Caco-2 (cell line): ENCODE measurements around the gene NFILZ. TPM values are rescaled to one million over a fixed set of nuclear protein-coding genes. Genes with fewer than 3 reads are reported as not detected.

Experiments
- BruUV-seq: library from RNA; stranded (reverse); fragments of 400-500 nt; replicated peaks from 2 replicates; lab custom pipeline; 2021; lab: Mats Ljungman, UMichigan
- CTCF ChIA-PET: fragments of 300-600 bp; sonication (Branson Sonifier 250); formaldehyde crosslinking; loops from one replicate; lab custom pipeline; 2022; ENCODE audit warnings: antibody characterized with exemption; lab: Charles Lee
- POLR2A ChIA-PET: fragments of 300-600 bp; sonication (Branson Sonifier 250); formaldehyde crosslinking; loops from one replicate; lab custom pipeline; 2022; ENCODE audit warnings: antibody characterized with exemption; lab: Charles Lee
- DNase-seq, 2 experiments: peaks; one replicate each; pipeline versions ENCODE4 v3.0.0 to v3.0.0-alpha.2; 2020 to 2022
- H3K27me3 ChIP-seq: replicated peaks from 2 replicates; pipeline ENCODE4 v1.6.0; 2011; ENCODE audit warnings: low read length; ENCODE audit not compliant: control insufficient read depth, insufficient read depth
- H3K36me3 ChIP-seq: 2 replicates; pipeline ENCODE4 v1.5.1; 2011; ENCODE audit warnings: low read length; ENCODE audit not compliant: control insufficient read depth, insufficient read depth
- H3K4me1 ChIP-seq: fragments of 250-450 bp; sonication (Bioruptor Pico); 2 replicates; pipeline ENCODE4 v1.5.1; 2020; ENCODE audit warnings: mild to moderate bottlenecking
- H3K4me3 ChIP-seq: 2 replicates; pipeline ENCODE4 v1.5.1; 2011; ENCODE audit warnings: low read depth, mild to moderate bottlenecking, control low read depth, low read length
- H3K9me3 ChIP-seq: fragments of 250-450 bp; sonication (Bioruptor Pico); 2 replicates; pipeline ENCODE4 v1.5.1; 2020; ENCODE audit warnings: mild to moderate bottlenecking, moderate library complexity
- H3K27ac Mint-ChIP-seq: one replicate; pipeline ENCODE4 v1.8.0; 2022; ENCODE audit warnings: mixed read lengths; ENCODE audit not compliant: unreplicated experiment
- H3K27me3 Mint-ChIP-seq: one replicate; pipeline ENCODE4 v1.8.0; 2022; ENCODE audit warnings: mixed read lengths; ENCODE audit not compliant: insufficient read depth, unreplicated experiment
- H3K36me3 Mint-ChIP-seq: one replicate; pipeline ENCODE4 v1.8.0; 2022; ENCODE audit warnings: mild to moderate bottlenecking, mixed read lengths; ENCODE audit not compliant: insufficient read depth, unreplicated experiment
- H3K4me1 Mint-ChIP-seq: one replicate; pipeline ENCODE4 v1.8.0; 2022; ENCODE audit warnings: low read depth, mixed read lengths; ENCODE audit not compliant: unreplicated experiment
- H3K4me3 Mint-ChIP-seq: one replicate; pipeline ENCODE4 v1.8.0; 2022; ENCODE audit warnings: mild to moderate bottlenecking, moderate library complexity, mixed read lengths; ENCODE audit not compliant: unreplicated experiment
- H3K9me3 Mint-ChIP-seq: one replicate; pipeline ENCODE4 v1.8.0; 2022; ENCODE audit warnings: mixed read lengths; ENCODE audit not compliant: unreplicated experiment
- intact Hi-C: fragments of 100-400 bp; cut with micrococcal nuclease; formaldehyde crosslinking; loops from one replicate; pipeline ENCODE4 v1.10.0; 2022; ENCODE audit not compliant: unreplicated experiment
- total RNA-seq: library from RNA; stranded (reverse); gene quantifications from 2 replicates; pipeline ENCODE4 v1.2.3, GENCODE V29; 2022
- TF ChIP-seq, protein P1 (sequence below), 2 experiments: fragments of 200-600 bp in 1 of 2; IDR thresholded peaks; 1 replicate in 1 of 2; 2 replicates in 1 of 2; pipeline versions ENCODE4 v1.5.1 to v1.8.0; 2011 to 2022; ENCODE audit warnings: antibody characterized with exemption in 1 of 2, control low read depth in 1 of 2, inconsistent platforms in 1 of 2, low read depth in 1 of 2, low read length in 1 of 2, mild to moderate bottlenecking in 1 of 2, moderate library complexity in 1 of 2; ENCODE audit not compliant: insufficient read depth in 1 of 2, severe bottlenecking in 1 of 2, unreplicated experiment in 1 of 2

Gene NFILZ
- total RNA-seq, 1 experiment from 2014 or later: not detected

- no TSS peak for BruUV-seq
- ChIA-PET CTCF (interaction anchor here (0.7 kb wide), 1 partner anchor 447 kb away, joined by 4 read pairs; no protein-coding TSS in a partner anchor), POLR2A (no interaction called here)
- Mint-ChIP-seq H3K9me3 (no peaks in the 10 kb centered on the region), H3K36me3 (no peaks in the 10 kb centered on the region), H3K4me1 (no peaks in the 10 kb centered on the region), H3K27me3 (no peaks in the 10 kb centered on the region), H3K27ac (no peak overlapping the region), H3K4me3 (no peak overlapping the region)
- intact Hi-C loops: no loop called here
- Histone ChIP-seq H3K36me3 (no peaks in the 10 kb centered on the region), H3K9me3 (no peaks in the 10 kb centered on the region), H3K4me3 (no peak overlapping the region), H3K27me3 (no peaks in the 10 kb centered on the region), H3K4me1 (no peaks in the 10 kb centered on the region)
- TF ChIP-seq, protein P1, sequence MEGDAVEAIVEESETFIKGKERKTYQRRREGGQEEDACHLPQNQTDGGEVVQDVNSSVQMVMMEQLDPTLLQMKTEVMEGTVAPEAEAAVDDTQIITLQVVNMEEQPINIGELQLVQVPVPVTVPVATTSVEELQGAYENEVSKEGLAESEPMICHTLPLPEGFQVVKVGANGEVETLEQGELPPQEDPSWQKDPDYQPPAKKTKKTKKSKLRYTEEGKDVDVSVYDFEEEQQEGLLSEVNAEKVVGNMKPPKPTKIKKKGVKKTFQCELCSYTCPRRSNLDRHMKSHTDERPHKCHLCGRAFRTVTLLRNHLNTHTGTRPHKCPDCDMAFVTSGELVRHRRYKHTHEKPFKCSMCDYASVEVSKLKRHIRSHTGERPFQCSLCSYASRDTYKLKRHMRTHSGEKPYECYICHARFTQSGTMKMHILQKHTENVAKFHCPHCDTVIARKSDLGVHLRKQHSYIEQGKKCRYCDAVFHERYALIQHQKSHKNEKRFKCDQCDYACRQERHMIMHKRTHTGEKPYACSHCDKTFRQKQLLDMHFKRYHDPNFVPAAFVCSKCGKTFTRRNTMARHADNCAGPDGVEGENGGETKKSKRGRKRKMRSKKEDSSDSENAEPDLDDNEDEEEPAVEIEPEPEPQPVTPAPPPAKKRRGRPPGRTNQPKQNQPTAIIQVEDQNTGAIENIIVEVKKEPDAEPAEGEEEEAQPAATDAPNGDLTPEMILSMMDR (IDR thresholded peaks at IDR 0.05; ENCODE audit: insufficient read depth in 1 of 2, low read depth in 1 of 2, low read length in 1 of 2, severe bottlenecking in 1 of 2, unreplicated experiment in 1 of 2): no peak
- DNase-seq: no peak
These were observed 17.6 kb upstream of the NFILZ start for GRCh38 chr19:8612807-8613171.

DNA sequence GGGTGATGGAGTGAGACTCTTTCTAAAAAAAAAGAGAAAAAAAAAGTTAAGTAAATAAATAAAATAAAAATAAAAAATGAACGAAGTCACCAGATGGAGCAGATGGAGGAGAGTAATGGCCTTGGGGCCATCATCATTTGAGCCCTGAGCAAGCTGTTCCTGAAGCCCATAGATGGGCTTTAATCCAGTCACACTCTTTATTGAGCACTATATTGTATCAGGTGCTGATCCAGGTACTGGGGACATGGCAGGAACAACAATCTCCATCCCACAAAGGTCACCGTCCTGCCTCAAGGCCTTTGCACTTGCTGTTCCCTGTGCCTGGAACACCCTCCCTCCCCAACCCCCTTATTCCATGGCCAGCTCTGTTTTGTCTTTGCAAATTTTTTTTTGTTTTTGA is 16.0 kb upstream of the NFILZ start:
- Mint-ChIP-seq H3K36me3 (no peaks in the 10 kb centered on the region), H3K27me3 (no peaks in the 10 kb centered on the region), H3K4me3 (no peak overlapping the region), H3K4me1 (no peaks in the 10 kb centered on the region), H3K27ac (no peak overlapping the region), H3K9me3 (no peaks in the 10 kb centered on the region)
- Histone ChIP-seq H3K4me3 (no peak overlapping the region), H3K36me3 (no peaks in the 10 kb centered on the region), H3K4me1 (no peaks in the 10 kb centered on the region), H3K9me3 (no peaks in the 10 kb centered on the region), H3K27me3 (no peaks in the 10 kb centered on the region)
- ChIA-PET POLR2A (no interaction called here), CTCF (no interaction called here)
- no TSS peak for BruUV-seq
- DNase-seq: no peak
- intact Hi-C loops: no loop called here
- TF ChIP-seq, protein P1 (IDR thresholded peaks at IDR 0.05; ENCODE audit: insufficient read depth in 1 of 2, low read depth in 1 of 2, low read length in 1 of 2, severe bottlenecking in 1 of 2, unreplicated experiment in 1 of 2): no peak

- no peaks in the 10 kb centered on the region for H3K36me3 ChIP-seq
- Mint-ChIP-seq H3K4me1 (no peaks in the 10 kb centered on the region), H3K27me3 (no peaks in the 10 kb centered on the region), H3K4me3 (no peak overlapping the region), H3K27ac (no peak overlapping the region), H3K9me3 (no peaks in the 10 kb centered on the region), H3K36me3 (no peaks in the 10 kb centered on the region)
- intact Hi-C loops: no loop called here
- H3K27me3 ChIP-seq: no peaks in the 10 kb centered on the region
- no peak overlapping the region for H3K4me3 ChIP-seq
- TF ChIP-seq, protein P1 (IDR thresholded peaks at IDR 0.05; ENCODE audit: insufficient read depth in 1 of 2, low read depth in 1 of 2, low read length in 1 of 2, severe bottlenecking in 1 of 2, unreplicated experiment in 1 of 2): no peak
- BruUV-seq: no TSS peak
- ChIA-PET CTCF (interaction anchor here (1.5 kb wide), 1 partner anchor 79 kb away, joined by 9 read pairs; no protein-coding TSS in a partner anchor), POLR2A (interaction anchor here (0.6 kb wide), 1 partner anchor 920 kb away, joined by 4 read pairs; no protein-coding TSS in a partner anchor)
- H3K9me3 ChIP-seq: no peaks in the 10 kb centered on the region
- no peaks in the 10 kb centered on the region for H3K4me1 ChIP-seq
- DNase-seq: no peak
These were observed 15.4 kb upstream of the NFILZ start for GRCh38 chr19:8615024-8615423.
